ENCODE results near the gene DGKQ.

GRCh38 chr4:1022051-1022738 lies 48.8 kb upstream of the DGKQ start:
- TF ChIP-seq, protein P1, sequence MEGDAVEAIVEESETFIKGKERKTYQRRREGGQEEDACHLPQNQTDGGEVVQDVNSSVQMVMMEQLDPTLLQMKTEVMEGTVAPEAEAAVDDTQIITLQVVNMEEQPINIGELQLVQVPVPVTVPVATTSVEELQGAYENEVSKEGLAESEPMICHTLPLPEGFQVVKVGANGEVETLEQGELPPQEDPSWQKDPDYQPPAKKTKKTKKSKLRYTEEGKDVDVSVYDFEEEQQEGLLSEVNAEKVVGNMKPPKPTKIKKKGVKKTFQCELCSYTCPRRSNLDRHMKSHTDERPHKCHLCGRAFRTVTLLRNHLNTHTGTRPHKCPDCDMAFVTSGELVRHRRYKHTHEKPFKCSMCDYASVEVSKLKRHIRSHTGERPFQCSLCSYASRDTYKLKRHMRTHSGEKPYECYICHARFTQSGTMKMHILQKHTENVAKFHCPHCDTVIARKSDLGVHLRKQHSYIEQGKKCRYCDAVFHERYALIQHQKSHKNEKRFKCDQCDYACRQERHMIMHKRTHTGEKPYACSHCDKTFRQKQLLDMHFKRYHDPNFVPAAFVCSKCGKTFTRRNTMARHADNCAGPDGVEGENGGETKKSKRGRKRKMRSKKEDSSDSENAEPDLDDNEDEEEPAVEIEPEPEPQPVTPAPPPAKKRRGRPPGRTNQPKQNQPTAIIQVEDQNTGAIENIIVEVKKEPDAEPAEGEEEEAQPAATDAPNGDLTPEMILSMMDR (IDR thresholded peaks at IDR 0.05; ENCODE audit: insufficient read depth, low read length), result no peak
- TF ChIP-seq REST (IDR thresholded peaks at IDR 0.05; ENCODE audit: insufficient replicate concordance, low read depth) (no peak), POLR2AphosphoS5 (IDR thresholded peaks at IDR 0.05; ENCODE audit: low read depth) (no peak), GABPA (IDR thresholded peaks at IDR 0.05; ENCODE audit: low read depth) (no peak), SPI1 (IDR thresholded peaks at IDR 0.05; ENCODE audit: borderline replicate concordance, low read depth) (no peak)

Data from HL-60 (cell line).